IPS-11a (cell line): ENCODE data around the gene CYP8B1.

Experiments
- H3K4me3 ChIP-seq: one replicate; pipeline ENCODE4 v1.5.1; 2013; ENCODE audit warnings: low read depth, low read length, control low read depth

Gene CYP8B1

GRCh38 chr3:42827654-42828053 lies 48.0 kb downstream of the CYP8B1 start:
- no peak overlapping the region for H3K4me3 ChIP-seq

- H3K4me3 ChIP-seq, result no peak overlapping the region
Observed at GRCh38 chr3:42827023-42827422, 48.7 kb downstream of the CYP8B1 start.

GRCh38 chr3:42826141-42826540 lies 49.5 kb downstream of the CYP8B1 start:
- H3K4me3 ChIP-seq, result no peak overlapping the region

- no peak overlapping the region for H3K4me3 ChIP-seq
Observed at GRCh38 chr3:42823351-42823750, 52.3 kb downstream of the CYP8B1 start.

- no peak overlapping the region for H3K4me3 ChIP-seq
Observed at GRCh38 chr3:42822828-42823227, 52.9 kb downstream of the CYP8B1 start.
